ENCODE data around the gene JAZF1.

DNA sequence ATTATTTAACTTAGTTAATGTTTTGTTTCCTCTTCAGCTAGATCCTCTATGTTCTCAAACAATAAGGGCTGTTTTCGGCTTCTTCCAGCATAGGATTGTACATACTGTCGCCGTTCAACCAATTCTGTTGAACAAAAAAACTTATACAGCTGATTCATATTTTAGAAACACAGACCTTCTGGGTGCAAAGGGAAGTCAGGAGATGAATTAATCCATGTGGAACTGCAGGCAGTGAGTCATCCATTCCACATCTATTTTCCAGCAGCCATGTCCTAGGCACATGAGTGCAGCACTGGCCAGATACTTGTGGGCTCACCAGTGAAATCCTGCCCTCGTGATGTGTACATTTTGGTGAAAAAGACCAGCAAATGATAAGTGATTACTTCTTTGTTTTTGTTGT lies 163.2 kb downstream of the JAZF1 start:
- TF ChIP-seq, protein P1, sequence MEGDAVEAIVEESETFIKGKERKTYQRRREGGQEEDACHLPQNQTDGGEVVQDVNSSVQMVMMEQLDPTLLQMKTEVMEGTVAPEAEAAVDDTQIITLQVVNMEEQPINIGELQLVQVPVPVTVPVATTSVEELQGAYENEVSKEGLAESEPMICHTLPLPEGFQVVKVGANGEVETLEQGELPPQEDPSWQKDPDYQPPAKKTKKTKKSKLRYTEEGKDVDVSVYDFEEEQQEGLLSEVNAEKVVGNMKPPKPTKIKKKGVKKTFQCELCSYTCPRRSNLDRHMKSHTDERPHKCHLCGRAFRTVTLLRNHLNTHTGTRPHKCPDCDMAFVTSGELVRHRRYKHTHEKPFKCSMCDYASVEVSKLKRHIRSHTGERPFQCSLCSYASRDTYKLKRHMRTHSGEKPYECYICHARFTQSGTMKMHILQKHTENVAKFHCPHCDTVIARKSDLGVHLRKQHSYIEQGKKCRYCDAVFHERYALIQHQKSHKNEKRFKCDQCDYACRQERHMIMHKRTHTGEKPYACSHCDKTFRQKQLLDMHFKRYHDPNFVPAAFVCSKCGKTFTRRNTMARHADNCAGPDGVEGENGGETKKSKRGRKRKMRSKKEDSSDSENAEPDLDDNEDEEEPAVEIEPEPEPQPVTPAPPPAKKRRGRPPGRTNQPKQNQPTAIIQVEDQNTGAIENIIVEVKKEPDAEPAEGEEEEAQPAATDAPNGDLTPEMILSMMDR (IDR thresholded peaks at IDR 0.05; ENCODE audit: low read length) = no peak
- no peak for TF ChIP-seq EZH2phosphoT487 (IDR thresholded peaks at IDR 0.05; ENCODE audit: low read length)

Measured in MM.1S (cell line).